Measurements from ENCODE around the gene MACROD2.

DNA sequence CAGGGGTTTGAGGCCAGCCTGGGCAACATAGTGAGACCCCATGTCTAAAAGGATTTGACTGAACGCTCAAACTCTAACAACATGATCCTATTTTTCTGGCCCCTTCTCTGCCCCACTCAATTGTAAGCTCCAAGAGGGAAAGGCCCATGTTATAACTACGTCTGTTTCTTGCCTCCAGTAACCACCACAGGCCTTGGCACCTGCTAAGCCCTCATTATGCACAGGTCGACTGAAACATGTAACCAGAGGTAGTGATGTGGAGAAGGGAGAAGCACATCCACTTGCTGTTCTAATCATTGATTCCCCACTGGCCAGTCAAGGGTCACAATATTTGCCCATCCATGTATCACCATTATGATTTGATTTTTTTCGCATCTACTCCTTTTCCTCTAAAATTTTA lies 2102.5 kb downstream of the MACROD2 start:
- TF ChIP-seq, protein P1, sequence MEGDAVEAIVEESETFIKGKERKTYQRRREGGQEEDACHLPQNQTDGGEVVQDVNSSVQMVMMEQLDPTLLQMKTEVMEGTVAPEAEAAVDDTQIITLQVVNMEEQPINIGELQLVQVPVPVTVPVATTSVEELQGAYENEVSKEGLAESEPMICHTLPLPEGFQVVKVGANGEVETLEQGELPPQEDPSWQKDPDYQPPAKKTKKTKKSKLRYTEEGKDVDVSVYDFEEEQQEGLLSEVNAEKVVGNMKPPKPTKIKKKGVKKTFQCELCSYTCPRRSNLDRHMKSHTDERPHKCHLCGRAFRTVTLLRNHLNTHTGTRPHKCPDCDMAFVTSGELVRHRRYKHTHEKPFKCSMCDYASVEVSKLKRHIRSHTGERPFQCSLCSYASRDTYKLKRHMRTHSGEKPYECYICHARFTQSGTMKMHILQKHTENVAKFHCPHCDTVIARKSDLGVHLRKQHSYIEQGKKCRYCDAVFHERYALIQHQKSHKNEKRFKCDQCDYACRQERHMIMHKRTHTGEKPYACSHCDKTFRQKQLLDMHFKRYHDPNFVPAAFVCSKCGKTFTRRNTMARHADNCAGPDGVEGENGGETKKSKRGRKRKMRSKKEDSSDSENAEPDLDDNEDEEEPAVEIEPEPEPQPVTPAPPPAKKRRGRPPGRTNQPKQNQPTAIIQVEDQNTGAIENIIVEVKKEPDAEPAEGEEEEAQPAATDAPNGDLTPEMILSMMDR (optimal IDR thresholded peaks at IDR 0.05 in 1 of 3, IDR thresholded peaks at IDR 0.05 in 1 of 3, conservative IDR thresholded peaks at IDR 0.05 in 1 of 3; ENCODE audit: extremely low read depth in 1 of 3, insufficient read depth in 2 of 3, low read length in 3 of 3), result no peak
- no peak for TF ChIP-seq EZH2 (IDR thresholded peaks at IDR 0.05; ENCODE audit: low read length)
